Right lobe of liver (tissue), 6 donors: ENCODE data around the gene RIT1. TPM values are rescaled to one million over a fixed set of nuclear protein-coding genes. Genes with fewer than 3 reads are reported as not detected.

Experiments used
- ATAC-seq, 4 donors: fragments of 200-7000 bp; cut with Tn5 transposase; one replicate each; pipeline ENCODE4 v1.9.1; 2020; ENCODE audit warnings: mild to moderate bottlenecking in 4 of 4, moderate library complexity in 4 of 4
- DNase-seq, 3 donors: peaks; one replicate each; pipeline ENCODE4 v3.0.0-alpha.2; 2020
- H3K27ac ChIP-seq, 3 donors: fragments of 200-600 bp; one replicate each; pipeline ENCODE4 v1.8.0; 2022
- H3K27me3 ChIP-seq, 2 donors: fragments of 200-600 bp; one replicate each; pipeline ENCODE4 v1.8.0; 2022
- H3K36me3 ChIP-seq, 4 donors: fragments of 200-600 bp; sonication (generic) in 1 of 4; one replicate each; pipeline versions ENCODE4 v1.5.1 to v1.8.0; 2017 to 2022; ENCODE audit warnings: control low read depth in 1 of 4
- H3K4me1 ChIP-seq, 4 donors: fragments of 200-600 bp; sonication (generic) in 1 of 4; one replicate each; pipeline versions ENCODE4 v1.5.1 to v1.8.0; 2017 to 2022; ENCODE audit warnings: control low read depth in 1 of 4
- H3K4me3 ChIP-seq, 3 donors: fragments of 200-600 bp; one replicate each; pipeline ENCODE4 v1.8.0; 2022
- H3K9me3 ChIP-seq, 4 donors: fragments of 200-600 bp; sonication (generic) in 1 of 4; one replicate each; pipeline versions ENCODE4 v1.5.1 to v1.8.0; 2017 to 2022; ENCODE audit warnings: control low read depth in 1 of 4
- POLR2A ChIP-seq: fragments of 450-650 bp; IDR thresholded peaks from one replicate; pipeline ENCODE4 v1.6.1; 2017; ENCODE audit warnings: antibody characterized with exemption, mild to moderate bottlenecking
- WGBS: methylation state at CpG from one replicate; pipeline ENCODE4 v1.1.6; 2018; ENCODE audit warnings: low coverage, low lambda C conversion rate; ENCODE audit not compliant: insufficient coverage; ENCODE audit errors: missing lambda C conversion rate; 5-methylcytosine and 5-hydroxymethylcytosine counted together
- intact Hi-C, 2 donors: fragments of 100-400 bp; cut with DNase I; formaldehyde crosslinking; loops; one replicate each; pipeline versions ENCODE4 v1.11.2 to v1.14.1; 2022
- total RNA-seq, 6 experiments: library from RNA; depleted of rRNA in 2 of 6; stranded (reverse); fragments of >200 nt in 2 of 6; fragmentation: NEBNext Ultra II Directional in 3 of 6; extraction: Animal tissue kit (Norgen Biotek cat#: 25700) in 3 of 6; gene quantifications; one replicate each; pipeline versions ENCODE4 v1.1.0 to v1.2.4, GENCODE V29; 2016 to 2023
- TF ChIP-seq, protein P1 (sequence below), 4 donors: fragments of 200-600 bp in 3 of 4; fragments of 450-650 bp in 1 of 4; IDR thresholded peaks; one replicate each; pipeline versions ENCODE4 v1.5.1 to v1.8.0; 2016 to 2022; ENCODE audit warnings: antibody characterized with exemption in 4 of 4, mild to moderate bottlenecking in 2 of 4
- donor health status: DM: no; HTN: yes; CAD: no.
- donor health status: DM: no; HTN: no; CAD: no.
- donor health status: DM: no; HTN: no; CAD: no.
- donor health status: DM: no; HTN: yes; CAD: no.
- donor health status: DM: no; HTN: yes; CAD: no.

Gene RIT1
- total RNA-seq, 6 experiments from 2014 or later = 4.9 to 28.3 (median 11.3) TPM

DNA sequence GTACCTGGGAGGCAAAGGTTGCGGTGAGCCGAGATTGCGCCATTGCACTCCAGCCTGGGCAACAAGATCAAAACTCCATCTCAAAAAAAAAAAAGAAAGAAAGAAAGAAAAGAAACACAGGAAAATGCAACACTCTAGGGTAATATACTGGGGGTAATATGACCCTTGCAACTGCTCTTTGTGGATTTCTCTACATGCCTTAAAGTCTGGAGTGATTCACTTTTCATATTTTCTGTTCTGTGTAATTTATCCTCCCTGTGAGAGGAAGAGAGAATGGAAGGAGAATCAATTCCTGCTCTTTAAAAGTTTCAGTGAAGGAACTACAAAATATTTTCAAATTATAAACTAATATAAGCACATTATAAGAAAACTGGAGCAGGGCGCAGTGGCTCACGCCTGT is 22.7 kb downstream of the RIT1 start:
- H3K9me3 ChIP-seq = no peaks in the 10 kb centered on the region
- ATAC-seq = no peak
- no peak for DNase-seq
- no peaks in the 10 kb centered on the region for H3K27me3 ChIP-seq
- no peaks in the 10 kb centered on the region for H3K36me3 ChIP-seq
- H3K27ac ChIP-seq = no peak overlapping the region
- TF ChIP-seq, protein P1, sequence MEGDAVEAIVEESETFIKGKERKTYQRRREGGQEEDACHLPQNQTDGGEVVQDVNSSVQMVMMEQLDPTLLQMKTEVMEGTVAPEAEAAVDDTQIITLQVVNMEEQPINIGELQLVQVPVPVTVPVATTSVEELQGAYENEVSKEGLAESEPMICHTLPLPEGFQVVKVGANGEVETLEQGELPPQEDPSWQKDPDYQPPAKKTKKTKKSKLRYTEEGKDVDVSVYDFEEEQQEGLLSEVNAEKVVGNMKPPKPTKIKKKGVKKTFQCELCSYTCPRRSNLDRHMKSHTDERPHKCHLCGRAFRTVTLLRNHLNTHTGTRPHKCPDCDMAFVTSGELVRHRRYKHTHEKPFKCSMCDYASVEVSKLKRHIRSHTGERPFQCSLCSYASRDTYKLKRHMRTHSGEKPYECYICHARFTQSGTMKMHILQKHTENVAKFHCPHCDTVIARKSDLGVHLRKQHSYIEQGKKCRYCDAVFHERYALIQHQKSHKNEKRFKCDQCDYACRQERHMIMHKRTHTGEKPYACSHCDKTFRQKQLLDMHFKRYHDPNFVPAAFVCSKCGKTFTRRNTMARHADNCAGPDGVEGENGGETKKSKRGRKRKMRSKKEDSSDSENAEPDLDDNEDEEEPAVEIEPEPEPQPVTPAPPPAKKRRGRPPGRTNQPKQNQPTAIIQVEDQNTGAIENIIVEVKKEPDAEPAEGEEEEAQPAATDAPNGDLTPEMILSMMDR (IDR thresholded peaks at IDR 0.05) = no peak
- TF ChIP-seq POLR2A = no peak
- WGBS = 100% methylated on average over 5 of the region's 5 CpGs
- intact Hi-C loops = no loop called here
- no peaks in the 10 kb centered on the region for H3K4me1 ChIP-seq
- H3K4me3 ChIP-seq = no peak overlapping the region

DNA sequence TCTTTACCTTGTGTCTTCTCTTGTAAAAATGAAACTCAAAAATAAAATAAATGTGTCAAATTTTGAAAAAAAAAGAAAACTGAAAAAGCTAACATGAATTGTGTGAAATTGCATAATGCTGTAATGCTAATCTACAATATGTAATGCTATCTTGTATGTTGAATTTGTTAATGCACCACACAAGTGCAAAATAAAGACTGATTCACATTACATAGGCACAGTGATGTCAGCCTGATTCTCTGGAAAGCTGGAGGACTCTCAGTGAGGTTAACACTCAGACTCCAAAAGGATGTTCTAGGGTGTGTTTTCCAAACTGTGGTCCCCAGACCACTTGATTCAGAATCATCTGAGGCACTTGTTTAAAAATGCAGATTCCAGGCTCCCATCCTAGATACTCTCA is 26.2 kb downstream of the RIT1 start:
- intact Hi-C loops = no loop called here
- H3K4me1 ChIP-seq = no peaks in the 10 kb centered on the region
- no peaks in the 10 kb centered on the region for H3K36me3 ChIP-seq
- no peaks in the 10 kb centered on the region for H3K9me3 ChIP-seq
- H3K27ac ChIP-seq = no peak overlapping the region
- no peak for DNase-seq
- H3K27me3 ChIP-seq = no peaks in the 10 kb centered on the region
- TF ChIP-seq, protein P1 (IDR thresholded peaks at IDR 0.05) = no peak
- no peak for TF ChIP-seq POLR2A
- H3K4me3 ChIP-seq = no peak overlapping the region
- no peak for ATAC-seq

DNA sequence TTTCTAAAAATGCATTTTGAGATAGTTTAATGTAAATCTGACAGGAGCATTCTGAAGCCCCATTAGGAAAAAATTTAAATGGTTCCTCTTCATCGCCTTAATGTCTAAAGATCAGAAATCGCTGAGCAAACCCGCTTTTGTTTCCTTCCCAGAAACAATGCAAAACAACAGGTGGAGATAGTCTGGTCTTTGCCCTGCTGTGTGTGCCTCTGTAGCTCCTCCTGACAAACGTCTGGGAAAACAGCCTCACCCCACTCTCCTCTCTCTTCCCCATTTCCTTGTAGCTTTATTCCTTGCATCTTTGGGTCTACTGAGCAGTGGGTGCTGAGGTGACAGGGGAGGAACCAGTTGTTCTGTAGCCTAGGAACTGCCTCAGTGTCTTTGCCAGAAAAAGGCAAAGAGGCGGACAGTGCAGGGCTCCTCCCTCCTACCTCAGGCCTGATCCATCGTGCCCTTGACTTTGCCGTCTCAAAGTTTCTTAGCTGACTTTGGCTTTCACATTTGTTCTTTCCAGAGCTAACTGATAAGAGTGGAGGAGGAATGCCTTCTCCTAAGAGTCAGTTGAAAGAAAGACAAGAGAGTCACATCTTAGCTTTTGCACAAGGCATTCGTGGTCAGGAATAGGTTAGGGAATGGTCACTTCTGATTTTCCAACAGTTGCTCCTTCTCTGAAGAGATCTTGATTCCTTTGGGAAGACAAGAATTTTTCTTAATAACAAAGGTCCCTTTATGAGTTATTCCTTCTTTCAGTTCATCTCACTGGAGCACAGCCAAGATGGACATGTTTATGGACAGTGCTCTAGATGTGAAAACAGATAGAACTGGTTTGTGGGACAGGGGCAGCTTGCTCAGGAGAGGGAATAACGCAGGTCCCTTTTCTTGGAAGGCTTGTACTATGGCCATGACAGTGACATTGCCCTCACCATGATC is 26.9 kb downstream of the RIT1 start:
- H3K4me3 ChIP-seq = no peak overlapping the region
- H3K9me3 ChIP-seq = no peaks in the 10 kb centered on the region
- H3K27ac ChIP-seq = no peak overlapping the region
- no peaks in the 10 kb centered on the region for H3K4me1 ChIP-seq
- TF ChIP-seq, protein P1 (IDR thresholded peaks at IDR 0.05) = no peak
- TF ChIP-seq POLR2A = no peak
- H3K36me3 ChIP-seq = no peaks in the 10 kb centered on the region
- intact Hi-C loops = no loop called here
- WGBS = 66% methylated on average over 9 of the region's 9 CpGs
- no peak for ATAC-seq
- no peaks in the 10 kb centered on the region for H3K27me3 ChIP-seq
- no peak for DNase-seq

DNA sequence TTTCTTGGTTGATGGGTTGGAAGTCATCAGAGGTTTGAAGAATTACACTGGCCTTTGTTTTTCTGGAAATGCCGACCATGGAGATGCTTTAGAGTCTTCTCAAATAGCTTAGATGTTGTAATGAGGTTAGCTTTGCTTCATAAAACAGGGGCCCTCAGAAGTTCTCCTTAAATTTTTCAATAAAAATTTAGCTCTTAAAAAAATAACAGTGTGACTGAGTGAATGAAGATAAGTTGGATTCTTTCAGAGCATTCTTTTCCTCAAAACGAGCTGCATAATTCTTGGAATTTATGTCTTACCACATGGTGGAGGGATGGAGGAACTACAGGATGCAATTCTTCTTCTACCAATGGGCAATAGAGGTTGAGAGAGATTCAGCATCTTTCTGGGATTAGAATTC is 28.4 kb downstream of the RIT1 start:
- H3K27ac ChIP-seq = no peak overlapping the region
- H3K9me3 ChIP-seq = no peaks in the 10 kb centered on the region
- ATAC-seq (no peak), DNase-seq (no peak)
- intact Hi-C loops = no loop called here
- no peak for TF ChIP-seq POLR2A
- TF ChIP-seq, protein P1 (IDR thresholded peaks at IDR 0.05) = no peak
- H3K27me3 ChIP-seq = no peaks in the 10 kb centered on the region
- H3K36me3 ChIP-seq = no peaks in the 10 kb centered on the region
- H3K4me3 ChIP-seq = no peak overlapping the region
- WGBS = 33% methylated on average over 1 of the region's 2 CpGs
- H3K4me1 ChIP-seq = no peaks in the 10 kb centered on the region
